GM19043 (cell line): ENCODE measurements around the gene ZNF516.

Source experiments
- ATAC-seq: cut with Tn5 transposase; IDR thresholded peaks from one replicate; pipeline ENCODE4 v1.9.1; 2021; ENCODE audit warnings: low read depth; ENCODE audit not compliant: unreplicated experiment

Gene ZNF516

DNA sequence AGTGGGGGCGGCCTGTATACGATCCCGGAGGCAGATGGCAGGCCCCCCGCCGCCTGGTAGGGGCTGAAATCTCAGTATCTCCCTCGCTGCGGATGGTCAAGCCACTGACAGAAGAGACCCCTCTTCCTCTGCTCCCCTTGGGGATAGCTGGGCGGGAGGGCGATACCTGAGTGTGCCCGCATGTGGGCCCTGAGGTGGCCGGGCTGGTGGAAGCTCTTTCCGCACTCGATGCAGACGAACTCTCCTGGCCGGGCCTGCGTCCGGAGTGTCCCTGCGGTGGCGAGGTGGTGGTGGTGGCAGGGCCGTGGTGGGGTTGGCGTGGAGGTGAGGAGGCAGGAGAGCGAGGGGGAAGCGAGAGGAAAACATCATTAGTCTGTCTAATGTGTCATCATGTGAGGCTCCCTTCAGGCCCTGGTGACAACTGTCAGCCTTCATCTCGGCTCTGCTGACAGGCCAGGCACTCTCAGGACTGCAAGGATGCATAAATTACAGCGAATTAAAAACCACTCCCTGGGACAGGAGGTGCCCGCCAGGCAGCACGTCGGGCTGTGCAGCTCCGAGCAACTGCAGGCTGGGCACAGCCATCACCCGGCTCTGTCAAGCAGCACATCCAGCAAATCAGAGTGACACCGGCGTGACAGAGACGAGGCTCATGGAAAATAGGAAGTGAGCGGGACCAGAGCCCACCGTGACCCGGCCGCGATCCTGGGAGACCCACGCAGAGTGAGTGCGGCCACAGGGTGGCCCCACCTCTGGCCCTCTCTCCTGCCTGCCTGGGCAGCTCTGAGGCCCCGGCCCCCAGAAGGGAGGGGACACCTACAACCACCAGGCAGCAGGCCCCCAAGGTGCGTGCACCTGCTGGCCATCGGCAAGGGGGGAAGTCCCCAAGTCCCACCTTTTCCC is 123.5 kb downstream of the ZNF516 start:
- no peak for ATAC-seq

DNA sequence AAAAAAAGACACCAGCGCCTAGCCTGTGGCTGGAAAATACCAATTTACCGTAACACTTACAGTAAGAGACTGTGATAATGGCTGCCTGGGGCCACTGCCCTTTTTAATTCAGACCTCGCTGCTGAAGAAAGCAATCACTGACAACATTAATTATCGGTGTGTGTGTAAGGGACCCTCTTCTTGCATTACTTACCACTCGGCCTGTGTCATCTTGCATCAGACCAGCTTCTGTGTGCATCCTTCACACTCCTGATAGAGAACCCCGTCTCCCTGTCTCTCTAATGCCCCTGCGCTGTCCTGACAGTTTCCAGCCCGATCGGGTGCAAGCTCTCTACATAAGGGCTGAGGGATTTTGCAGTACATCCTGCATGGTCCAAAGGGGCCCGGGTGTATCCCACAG is 124.4 kb downstream of the ZNF516 start:
- no peak for ATAC-seq

DNA sequence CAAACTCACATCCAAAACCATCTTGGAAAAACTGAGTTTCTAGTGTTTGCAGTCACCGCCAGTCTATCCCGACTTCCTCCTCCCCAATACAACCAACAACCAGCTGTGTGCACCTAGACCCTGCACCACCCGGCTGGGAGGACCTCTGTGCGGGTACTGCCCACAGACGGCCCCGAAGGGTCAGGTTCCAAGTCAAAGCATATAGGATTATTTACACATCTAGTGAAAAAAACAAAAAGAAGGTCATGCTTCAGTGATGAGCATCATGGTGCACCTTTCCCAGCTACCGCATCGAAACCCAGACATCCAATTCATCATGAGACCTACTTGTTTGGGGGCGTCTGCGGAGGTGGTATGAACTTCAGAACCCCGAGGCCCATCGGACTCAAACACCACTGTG is 124.8 kb downstream of the ZNF516 start:
- no peak for ATAC-seq

DNA sequence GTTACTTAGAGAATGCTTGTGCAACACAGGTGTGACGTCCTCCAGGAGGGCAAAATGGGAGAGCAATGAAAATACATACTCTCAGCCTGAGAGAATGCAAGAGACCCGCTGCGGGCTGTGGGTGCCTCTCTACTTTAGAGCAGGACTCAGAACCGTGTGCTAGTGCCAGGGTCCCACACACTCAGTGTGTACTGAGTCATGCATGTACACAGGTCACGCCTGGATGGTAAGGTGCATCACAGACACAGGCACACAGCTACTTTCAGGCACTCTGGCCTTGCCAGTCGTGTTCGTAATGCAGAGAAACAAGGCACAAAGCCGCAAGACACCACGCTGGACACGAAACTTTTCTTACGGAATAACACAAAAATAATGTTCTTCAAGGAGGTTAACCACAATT is 125.3 kb downstream of the ZNF516 start:
- no peak for ATAC-seq

DNA sequence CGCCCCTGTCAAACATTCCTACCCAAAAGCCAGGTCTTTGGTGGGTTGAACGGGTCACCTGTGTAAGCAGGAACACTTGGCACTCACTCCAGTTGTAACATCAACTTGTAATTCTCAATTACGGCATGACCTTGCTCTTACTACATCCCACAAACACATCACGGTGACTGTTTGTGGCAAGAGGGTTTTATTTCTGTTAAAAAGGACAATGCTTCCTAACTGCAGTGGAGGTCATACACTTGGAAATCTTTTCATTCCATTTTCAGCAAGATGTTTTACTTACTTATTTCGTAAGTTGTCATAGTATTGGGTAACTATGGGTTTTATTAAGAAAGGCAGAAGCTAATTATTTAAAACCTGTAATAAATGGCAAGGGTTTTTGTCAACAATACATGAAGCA is 126.1 kb downstream of the ZNF516 start:
- ATAC-seq: no peak

DNA sequence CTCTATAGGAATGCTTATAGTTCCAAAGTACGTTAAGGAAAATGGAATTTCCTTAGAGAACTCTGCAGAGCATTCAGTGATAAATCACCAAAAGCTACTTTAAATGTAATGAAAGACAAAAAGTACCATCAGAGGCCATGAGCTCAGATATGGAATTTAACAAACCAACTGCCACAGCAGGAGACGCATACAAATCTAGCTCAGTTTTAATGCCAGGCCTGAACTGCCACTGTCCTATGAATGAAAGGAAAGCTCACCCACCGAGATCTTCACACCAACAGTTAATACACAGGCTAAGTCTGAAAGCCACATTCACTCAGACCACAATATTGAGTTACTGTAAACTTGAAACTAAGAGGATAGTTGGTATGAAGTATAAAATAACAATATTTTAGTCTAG is 126.8 kb downstream of the ZNF516 start:
- no peak for ATAC-seq

DNA sequence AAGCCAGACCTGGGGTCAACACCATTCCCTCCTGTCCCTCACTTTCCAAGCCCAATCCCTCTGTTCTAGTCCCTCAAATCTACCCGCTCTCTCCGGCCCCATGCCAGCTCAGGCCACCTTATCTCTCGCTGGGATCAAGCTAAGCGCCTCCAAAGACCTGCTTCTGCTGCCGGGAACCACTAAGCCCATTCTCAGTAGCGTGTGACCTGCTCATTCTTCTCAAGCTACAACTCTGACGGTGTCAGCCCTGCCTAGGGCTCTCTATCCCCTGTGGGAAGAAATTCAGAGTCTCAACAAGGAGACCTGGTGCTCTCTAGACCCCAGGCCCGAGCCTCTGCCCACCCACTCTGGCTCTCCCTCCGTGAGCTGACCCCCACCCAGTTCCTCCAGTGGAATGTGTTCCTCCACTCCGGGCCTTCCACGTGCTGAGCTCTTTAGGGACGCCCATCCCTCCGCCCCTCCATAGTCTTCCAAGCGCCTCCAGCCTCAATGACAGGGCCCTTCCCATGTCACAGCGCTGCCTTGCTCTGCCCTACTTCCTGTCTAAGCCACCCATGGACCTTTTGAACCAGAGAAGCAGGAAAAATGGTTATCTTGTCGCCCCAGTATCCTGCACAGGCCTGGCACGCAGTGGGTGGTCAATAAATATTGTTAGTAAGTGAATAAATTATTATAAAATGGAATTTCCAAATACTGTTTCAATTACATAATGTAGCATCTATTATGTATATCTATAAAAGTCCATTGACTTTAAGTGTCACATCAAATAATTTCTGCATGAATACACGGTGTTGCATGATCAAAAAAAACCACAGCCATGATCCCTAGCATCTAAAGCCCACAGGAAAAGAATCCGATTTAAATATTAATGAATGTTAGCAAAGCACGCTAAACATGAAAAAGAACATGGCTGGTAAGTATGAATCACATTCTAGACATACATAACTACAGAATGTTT is 127.6 kb downstream of the ZNF516 start:
- ATAC-seq: no peak

DNA sequence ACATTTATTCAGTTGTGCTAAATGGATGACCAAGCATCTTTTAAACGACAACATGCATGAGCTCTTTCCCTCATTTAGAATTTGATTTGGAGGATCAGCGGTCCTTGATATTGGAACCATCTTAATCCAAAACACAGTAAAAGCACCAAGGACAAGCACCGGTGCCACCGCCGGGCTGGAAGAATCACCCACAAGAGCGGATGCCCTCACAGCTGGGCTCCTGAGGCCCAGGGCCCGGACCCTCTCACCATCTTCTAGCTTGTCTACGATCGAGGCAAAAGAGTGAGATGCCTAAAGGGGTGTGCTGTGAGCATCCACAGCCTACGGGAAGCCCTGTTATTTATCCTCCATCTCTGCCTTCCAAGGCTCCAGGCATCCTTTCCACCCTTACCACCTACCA is 129.5 kb downstream of the ZNF516 start:
- ATAC-seq: no peak

DNA sequence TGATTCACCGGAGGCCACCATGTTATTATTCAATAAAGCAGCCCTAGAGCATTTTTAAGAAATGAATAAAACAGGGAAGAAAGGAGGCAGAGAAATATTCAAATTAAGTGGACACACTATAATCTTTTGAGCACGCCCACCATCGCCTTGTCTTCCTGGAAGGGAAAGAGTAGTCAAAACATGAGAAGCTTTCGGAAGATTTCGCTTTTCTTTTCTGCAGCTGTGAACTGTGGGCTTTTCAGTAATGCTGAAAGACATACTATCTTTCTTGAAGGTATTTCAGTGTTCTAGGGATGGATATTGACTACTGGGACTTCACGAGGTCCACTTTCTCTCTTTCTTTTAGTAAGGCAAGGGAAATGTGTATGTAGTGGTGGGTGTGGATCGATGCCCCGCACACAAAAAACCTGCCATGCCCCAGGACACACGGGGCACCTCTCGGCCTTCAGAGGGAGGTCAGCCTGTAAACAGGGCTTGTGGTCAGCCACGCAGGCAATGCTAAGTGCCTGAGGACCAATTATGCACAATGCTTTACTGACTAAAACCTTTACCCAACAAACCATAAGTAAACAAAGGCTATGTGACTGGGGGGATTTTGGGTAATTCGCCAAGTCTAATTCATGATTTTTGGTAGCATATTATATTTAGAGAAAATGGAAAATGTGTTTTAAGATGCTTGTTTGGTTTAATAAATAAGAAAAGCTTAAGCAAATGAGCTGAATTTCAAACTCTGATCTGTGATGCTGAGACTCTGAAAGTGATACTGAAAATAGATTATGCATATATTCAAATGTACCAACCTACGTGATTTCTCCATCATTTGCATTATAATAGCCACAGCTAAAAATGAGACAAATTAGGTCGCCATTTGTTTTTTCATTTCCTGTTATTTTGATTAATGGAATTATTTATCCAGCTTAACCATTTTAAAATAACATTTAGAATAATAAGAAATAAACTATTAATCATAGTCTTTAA is 130.5 kb downstream of the ZNF516 start:
- ATAC-seq: peak; percentile 86

DNA sequence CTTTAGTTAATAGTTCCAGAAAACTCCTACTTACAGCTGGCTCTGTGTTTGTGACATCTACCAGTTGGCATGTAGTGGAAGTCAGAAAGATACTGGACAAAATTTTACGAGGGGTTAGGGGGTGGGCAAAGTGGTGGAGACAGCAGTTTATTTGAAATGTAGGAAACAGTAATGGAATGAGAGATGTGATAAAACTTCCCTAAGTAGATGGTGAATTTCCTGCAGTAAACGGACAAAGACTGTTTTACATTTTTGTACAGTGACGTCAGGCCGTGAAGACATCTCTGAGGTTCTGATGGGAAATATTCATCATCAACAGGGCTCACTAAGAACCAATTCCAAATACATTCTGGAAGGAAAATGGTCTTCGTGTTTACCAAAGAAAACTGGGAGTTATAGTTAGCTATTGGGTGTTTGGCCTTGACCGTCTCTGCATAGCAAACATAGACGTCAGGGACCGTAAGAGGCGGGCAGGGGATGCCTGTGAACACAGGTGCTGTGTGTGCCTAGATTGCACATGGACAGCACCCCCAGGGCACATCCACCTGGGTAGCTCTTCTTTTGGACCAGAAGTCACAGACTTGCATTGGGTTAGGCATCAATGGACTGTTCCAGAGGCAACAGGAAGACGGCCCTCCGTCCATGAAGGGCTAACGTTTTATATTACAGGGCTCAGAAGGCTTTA is 131.5 kb downstream of the ZNF516 start:
- ATAC-seq: no peak

DNA sequence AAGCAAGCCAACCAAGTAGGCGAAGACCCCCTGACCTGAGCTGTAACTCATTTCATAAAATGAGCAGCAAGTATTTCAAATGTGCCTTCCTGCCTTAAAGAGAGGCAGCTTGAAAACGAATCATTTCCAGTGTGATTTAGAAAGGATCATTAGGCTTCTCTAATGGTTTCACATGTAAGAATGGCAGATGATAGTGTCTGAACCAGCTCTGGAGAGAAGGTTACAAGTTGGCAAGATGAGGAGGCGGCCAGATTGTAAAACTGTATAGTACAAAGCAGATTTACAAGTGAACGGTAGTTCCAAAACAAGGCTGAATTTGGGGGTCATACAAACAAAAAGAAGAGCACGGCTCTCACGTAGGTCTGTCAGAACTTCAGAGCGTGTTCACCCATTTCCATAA is 132.4 kb downstream of the ZNF516 start:
- no peak for ATAC-seq

DNA sequence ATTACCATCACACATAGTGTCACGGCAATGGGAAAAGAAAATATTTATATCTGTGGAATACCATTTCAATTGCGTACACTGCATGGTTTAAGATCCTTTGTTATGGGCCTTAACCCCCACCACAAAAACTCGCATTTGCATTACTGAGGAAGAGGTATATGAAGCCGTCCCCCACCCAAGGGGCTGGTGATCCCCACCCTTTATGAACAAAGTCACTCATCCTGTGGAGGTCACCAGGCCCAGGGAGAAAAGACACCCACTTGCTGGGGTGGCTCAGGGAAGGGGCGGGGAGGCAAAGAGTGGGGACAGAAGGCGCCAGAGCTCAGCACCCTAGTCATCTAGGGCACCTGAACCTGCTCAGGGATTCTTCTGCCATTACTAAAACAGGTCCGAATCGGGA is 133.8 kb downstream of the ZNF516 start:
- ATAC-seq: no peak

DNA sequence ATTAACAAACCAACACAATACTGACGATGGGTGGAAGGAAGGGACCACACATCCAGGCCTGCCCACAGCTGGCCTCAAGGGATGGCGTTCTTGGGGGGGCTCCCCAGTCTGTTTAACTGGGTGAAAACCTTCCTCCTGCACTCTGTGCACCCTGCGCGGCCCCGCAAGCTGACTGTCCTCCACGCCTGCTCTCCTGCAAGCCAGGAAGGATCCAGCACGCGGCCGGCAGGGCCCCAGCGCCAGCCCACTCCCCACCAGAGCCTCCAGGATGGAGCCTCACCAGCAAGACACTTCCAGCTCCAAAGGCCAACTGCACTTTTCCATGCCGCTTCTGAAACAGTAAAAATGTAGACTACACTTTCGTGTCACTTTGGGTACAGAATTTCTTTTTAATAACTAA is 135.1 kb downstream of the ZNF516 start:
- no peak for ATAC-seq

DNA sequence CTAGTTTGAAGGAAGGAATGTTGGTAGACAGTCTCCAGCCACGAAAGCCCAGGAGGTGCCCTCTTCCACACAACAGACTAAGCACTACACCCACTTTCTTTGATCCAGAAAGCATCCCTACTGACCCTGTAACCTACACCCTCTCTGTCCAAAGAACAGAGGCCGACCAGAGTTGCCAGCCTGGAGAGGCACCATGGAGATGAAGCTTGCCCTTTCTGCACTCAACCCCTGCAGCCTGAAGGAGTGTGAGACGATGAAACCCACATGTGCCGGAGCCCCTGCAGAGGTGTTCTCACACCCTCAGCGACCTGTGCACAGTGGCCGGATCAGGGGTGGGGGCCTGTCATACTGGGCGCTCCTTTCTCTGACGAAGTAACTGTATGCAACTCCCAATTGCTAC is 136.3 kb downstream of the ZNF516 start:
- ATAC-seq: no peak

DNA sequence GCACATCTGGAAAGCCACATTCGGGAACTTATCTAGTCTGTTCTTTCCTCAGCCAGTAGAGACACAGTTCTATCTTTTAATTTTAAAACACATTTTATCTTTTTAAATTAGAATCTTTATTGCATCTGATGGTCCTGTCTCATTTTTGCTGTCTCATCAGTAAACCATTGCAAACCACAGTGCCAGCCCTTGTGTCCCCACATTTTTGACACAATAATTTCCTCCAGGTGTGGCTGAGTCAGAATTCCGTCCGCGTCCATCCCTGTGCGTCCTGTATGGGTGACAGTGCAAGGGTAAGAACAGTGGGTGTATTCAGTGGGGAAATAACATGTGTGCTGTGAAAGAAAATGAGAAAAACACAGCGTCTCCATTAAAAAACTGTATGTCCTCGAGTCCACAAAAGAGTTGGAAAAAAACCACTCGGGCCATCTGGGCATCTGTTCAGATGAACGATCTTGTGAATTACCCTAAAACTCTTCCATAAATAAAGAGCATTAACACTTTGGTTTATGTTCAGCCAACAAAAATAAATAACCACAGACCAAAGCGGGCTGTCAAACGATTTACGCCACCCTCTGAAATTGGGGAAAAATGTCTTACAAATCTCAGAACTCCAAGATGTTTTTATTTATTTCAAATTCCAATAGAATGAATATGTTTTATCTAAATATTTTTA is 137.3 kb downstream of the ZNF516 start:
- ATAC-seq: no peak

DNA sequence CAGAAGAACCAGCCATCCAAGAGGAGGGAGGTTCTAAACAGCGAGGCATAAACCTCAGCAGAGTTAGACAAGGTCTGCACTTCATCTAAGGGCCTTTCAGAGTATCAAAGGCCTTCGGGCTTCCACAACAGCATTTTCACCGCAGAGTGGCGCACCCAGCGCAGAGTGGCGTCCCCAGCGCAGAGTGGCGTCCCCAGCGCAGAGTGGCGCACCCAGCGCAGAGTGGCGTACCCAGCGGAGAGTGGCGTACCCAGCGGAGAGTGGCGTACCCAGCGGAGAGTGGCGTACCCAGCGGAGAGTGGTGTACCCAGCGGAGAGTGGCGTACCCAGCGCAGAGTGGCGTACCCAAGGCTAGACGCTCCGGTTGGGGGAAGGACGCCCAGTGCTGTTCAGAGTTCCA is 137.9 kb downstream of the ZNF516 start:
- ATAC-seq: no peak

DNA sequence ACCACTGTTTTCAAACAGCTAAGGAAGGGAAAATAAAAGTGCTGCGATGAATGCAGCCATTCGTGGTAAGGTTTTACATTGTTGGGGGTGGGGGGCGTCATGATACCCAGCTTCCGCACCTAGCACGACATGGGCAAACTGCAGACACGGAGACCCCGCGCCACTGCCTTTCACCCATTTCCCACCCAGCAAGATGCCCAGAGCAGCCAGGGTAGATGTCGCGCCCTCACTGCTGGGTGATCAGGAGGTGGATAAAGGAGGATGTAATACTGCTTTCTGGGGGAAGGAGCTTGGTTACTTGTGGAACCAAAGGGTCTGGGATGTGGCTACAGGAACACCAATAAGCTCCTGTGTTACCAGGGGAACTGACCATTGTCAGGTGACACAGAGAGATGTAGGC is 138.4 kb downstream of the ZNF516 start:
- ATAC-seq: no peak

DNA sequence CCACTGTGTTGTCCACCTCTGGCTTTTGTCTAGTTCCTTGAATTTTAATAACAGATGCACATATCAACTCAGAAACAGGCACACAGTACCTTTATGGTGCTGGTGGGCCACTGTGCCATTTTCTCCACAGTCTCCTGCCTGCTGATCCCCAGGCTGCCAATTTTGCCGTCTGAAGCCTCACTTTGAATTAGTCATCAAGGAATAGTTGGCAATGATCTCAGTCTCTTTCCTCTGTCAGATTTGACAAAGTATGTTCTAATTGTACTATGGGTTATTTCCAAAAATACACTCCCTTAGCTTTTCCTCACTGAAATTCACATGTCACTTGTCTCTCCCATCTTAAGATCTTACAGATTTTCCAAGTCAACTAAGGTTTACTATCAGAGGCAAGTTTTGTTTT is 140.7 kb downstream of the ZNF516 start:
- no peak for ATAC-seq

DNA sequence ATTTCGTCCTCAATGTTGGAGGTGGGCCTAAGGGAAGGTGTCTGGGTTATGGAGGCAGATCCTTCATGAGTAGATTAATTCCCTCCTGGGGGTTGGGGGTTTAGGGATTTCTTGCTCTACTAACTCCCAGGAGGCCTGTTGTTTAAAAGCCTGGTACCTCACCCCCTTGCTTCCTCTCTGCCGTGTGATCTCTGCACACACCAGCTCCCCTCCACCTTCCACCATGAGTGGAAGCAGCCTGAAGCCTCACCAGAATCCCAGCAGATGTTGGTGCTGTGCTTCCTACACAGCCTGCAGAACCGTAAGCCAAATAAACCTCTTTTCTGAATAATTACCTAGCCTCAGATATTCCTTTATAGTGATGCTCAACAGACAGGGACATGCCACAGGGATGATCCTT is 141.5 kb downstream of the ZNF516 start:
- no peak for ATAC-seq
